ENCODE measurements around the gene ZDHHC14. TPM values are rescaled to one million over a fixed set of nuclear protein-coding genes. Genes with fewer than 3 reads are reported as not detected.
A peak's percentile ranks its signal among the peaks of the same experiment; 100 is the strongest.

The ZDHHC14 gene
- polyA plus RNA-seq, 2 of the 4 experiments (the other 2 are of a cell fraction), result 2.2 to 2.8 TPM

DNA sequence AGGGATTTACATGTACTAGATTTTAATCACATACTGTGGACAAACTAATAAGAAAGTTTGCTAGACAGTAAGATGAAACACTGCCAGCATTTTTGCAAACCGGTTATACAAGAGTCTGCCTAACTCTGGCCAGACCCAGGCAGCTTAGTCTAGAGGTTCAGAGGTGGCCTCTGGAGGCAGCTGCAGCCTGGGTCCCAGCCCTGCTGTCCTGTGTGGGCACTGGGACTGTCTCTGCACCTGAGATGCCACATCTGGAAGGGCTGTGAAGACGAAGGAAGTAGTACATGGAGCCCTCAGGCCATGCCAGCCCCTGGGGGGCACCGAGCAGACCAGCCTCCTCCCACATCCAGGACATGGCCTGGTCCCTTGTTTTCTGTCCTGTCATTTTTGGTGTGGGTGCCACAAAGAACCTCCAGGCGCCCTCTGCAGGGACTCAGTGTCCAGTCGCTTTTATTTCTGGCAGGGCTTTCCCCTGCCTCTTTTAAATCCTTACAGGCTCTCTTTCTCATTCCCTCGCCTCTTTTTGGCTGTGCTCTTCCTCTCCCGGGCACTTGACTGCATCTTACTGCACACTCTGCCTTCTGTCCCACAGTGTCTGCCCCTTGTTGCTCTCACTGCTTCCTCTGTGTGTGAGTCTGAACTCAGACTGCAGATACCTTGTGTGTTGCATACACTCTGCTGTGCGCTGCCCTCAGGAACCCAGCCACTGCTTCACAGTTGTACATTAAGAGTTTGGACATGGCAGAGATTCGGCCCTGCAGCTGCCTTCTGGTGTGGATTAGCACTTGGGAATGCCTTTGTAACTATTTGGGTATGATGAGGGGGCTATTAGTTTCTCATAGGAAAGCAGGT, 216.7 kb downstream of the ZDHHC14 start:
- WGBS (ENCODE audit: missing lambda C conversion rate), result 20% methylated on average over 9 of the region's 9 CpGs
- FAIRE-seq, result no peak
- Histone ChIP-seq H3K9me3 (no peaks in the 10 kb centered on the region), H3K27ac (no peak overlapping the region), H3K4me1 (no peaks in the 10 kb centered on the region), H3K4me3 (no peak overlapping the region), H3K4me2 (no peak overlapping the region)
- ChIA-PET POLR2A (no interaction called here), CTCF (interaction anchor here (1.0 to 3.5 kb wide), 7 partner anchors 10 to 282 kb away, joined by 3 to 16 read pairs (median 5); no protein-coding TSS in a partner anchor)
- peak; percentile 77 to 85; a peak in 5 of 6 replicates for ATAC-seq
- DNase-seq (ENCODE audit: low read depth in 1 of 2, low spot score in 1 of 2), result peak; percentile 26 to 28
- TF ChIP-seq RAD21 (conservative IDR thresholded peaks at IDR 0.05 in 1 of 2, IDR thresholded peaks at IDR 0.05 in 1 of 2), result peak; percentile 57 to 63
- peak; percentile 60; the same call in 2 of the 3 replicates for TF ChIP-seq SMC3 (IDR thresholded peaks at IDR 0.05)
- no peak for TF ChIP-seq RARB (CRISPR knock-in tag; IDR thresholded peaks at IDR 0.05)
- no peak for TF ChIP-seq NR3C1 (IDR thresholded peaks at IDR 0.05)
- TF ChIP-seq RNF2 (IDR thresholded peaks at IDR 0.05; ENCODE audit: borderline replicate concordance, low read depth), result no peak
- TF ChIP-seq KDM1A (IDR thresholded peaks at IDR 0.05; ENCODE audit: low read depth), result no peak
- TF ChIP-seq CBX8 (IDR thresholded peaks at IDR 0.05), result no peak
- peak; percentile 48 for TF ChIP-seq CTCF (IDR thresholded peaks at IDR 0.05)
- TF ChIP-seq JUN (IDR thresholded peaks at IDR 0.05), result no peak

- no peak for FAIRE-seq
- Histone ChIP-seq H3K4me2 (no peak overlapping the region), H3K27ac (no peak overlapping the region), H3K4me1 (no peaks in the 10 kb centered on the region), H3K9me3 (no peaks in the 10 kb centered on the region), H3K4me3 (no peak overlapping the region)
- ChIA-PET CTCF (no interaction called here), POLR2A (no interaction called here)
- ATAC-seq, result no peak
- TF ChIP-seq CBX2 (IDR thresholded peaks at IDR 0.05; ENCODE audit: borderline replicate concordance, low read depth), result no peak
- no peak for TF ChIP-seq EHMT2 (IDR thresholded peaks at IDR 0.05; ENCODE audit: low read depth)
- TF ChIP-seq HDAC2 (IDR thresholded peaks at IDR 0.05), result no peak
- WGBS (ENCODE audit: missing lambda C conversion rate), result 82% methylated on average over 12 of the region's 12 CpGs
- DNase-seq (ENCODE audit: low read depth in 1 of 2, low spot score in 1 of 2), result no peak
These were observed 218.2 kb downstream of the ZDHHC14 start for GRCh38 chr6:157599191-157599590.

GRCh38 chr6:157600807-157601206, 219.8 kb downstream of the ZDHHC14 start:
- CTCF ChIA-PET, result interaction anchor here (0.6 kb wide), 2 partner anchors 50 to 67 kb away, joined by 3 read pairs; no protein-coding TSS in a partner anchor
- TF ChIP-seq FOSB (CRISPR knock-in tag; IDR thresholded peaks at IDR 0.05) (no peak), GATA3 (IDR thresholded peaks at IDR 0.05; ENCODE audit: borderline replicate concordance) (no peak), CBX8 (IDR thresholded peaks at IDR 0.05) (no peak), RCOR1 (IDR thresholded peaks at IDR 0.05; ENCODE audit: low read depth, low read length) (no peak), TP53 (CRISPR knock-in tag; IDR thresholded peaks at IDR 0.05) (no peak), EP300 (IDR thresholded peaks at IDR 0.05) (no peak), FOXS1 (CRISPR knock-in tag; IDR thresholded peaks at IDR 0.05) (no peak), JUN (IDR thresholded peaks at IDR 0.05) (no peak), CEBPB (IDR thresholded peaks at IDR 0.05) (no peak), PBX3 (IDR thresholded peaks at IDR 0.05) (no peak), HOXA7 (CRISPR knock-in tag; IDR thresholded peaks at IDR 0.05) (no peak), FOSL2 (IDR thresholded peaks at IDR 0.05) (no peak), FOSL2 (CRISPR knock-in tag; IDR thresholded peaks at IDR 0.05) (no peak), EHF (CRISPR knock-in tag; IDR thresholded peaks at IDR 0.05) (no peak), EHMT2 (IDR thresholded peaks at IDR 0.05; ENCODE audit: low read depth) (no peak)
- no peaks in the 10 kb centered on the region for H3K9me3 ChIP-seq
- no peak overlapping the region for H3K4me3 ChIP-seq
- ATAC-seq, result no peak
- FAIRE-seq, result no peak
- POLR2A ChIA-PET, result no interaction called here
- H3K27ac ChIP-seq, result no peak overlapping the region
- H3K4me1 ChIP-seq, result no peaks in the 10 kb centered on the region
- no peak for DNase-seq (ENCODE audit: low read depth in 1 of 2, low spot score in 1 of 2)
- 89% methylated on average over 15 of the region's 15 CpGs for WGBS (ENCODE audit: missing lambda C conversion rate)
- no peak overlapping the region for H3K4me2 ChIP-seq

Measured in A549 (cell line).